Smooth muscle cell (in vitro differentiated cells): ENCODE measurements around the gene PIWIL1. TPM values are rescaled to one million over a fixed set of nuclear protein-coding genes. Genes with fewer than 3 reads are reported as not detected.

Experiments used
- DNase-seq: peaks from one replicate; lab custom pipeline; 2025; ENCODE audit not compliant: unreplicated experiment; lab: John Stamatoyannopoulos, UW
- H2AFZ ChIP-seq: fragments of 200-600 bp; sonication (generic); 2 replicates; pipeline ENCODE4 v1.6.0; 2016; ENCODE audit warnings: antibody characterized with exemption, low read depth, mild to moderate bottlenecking
- H3F3A ChIP-seq: fragments of 200-600 bp; sonication (generic); 2 replicates; pipeline ENCODE4 v1.6.0; 2017; ENCODE audit warnings: antibody characterized with exemption, low read depth
- H3K27ac ChIP-seq: fragments of 200-600 bp; sonication (generic); 2 replicates; pipeline ENCODE4 v1.5.1; 2016; ENCODE audit warnings: low read depth, mild to moderate bottlenecking
- H3K27me3 ChIP-seq: fragments of 200-600 bp; sonication (generic); 2 replicates; pipeline ENCODE4 v1.6.1; 2016; ENCODE audit warnings: low read depth, mild to moderate bottlenecking
- H3K36me3 ChIP-seq: fragments of 200-600 bp; sonication (generic); 2 replicates; pipeline ENCODE4 v1.5.1; 2016; ENCODE audit warnings: low read depth
- H3K4me1 ChIP-seq: fragments of 200-600 bp; sonication (generic); 2 replicates; pipeline ENCODE4 v1.5.1; 2016; ENCODE audit warnings: low read depth
- H3K4me2 ChIP-seq: fragments of 200-600 bp; sonication (generic); 2 replicates; pipeline ENCODE4 v1.6.0; 2016; ENCODE audit warnings: mild to moderate bottlenecking
- H3K4me3 ChIP-seq: fragments of 200-600 bp; sonication (generic); 2 replicates; pipeline ENCODE4 v1.5.1; 2016; ENCODE audit warnings: mild to moderate bottlenecking
- H3K79me2 ChIP-seq: fragments of 200-600 bp; sonication (generic); 2 replicates; pipeline ENCODE4 v1.6.0; 2016; ENCODE audit warnings: low read depth, mild to moderate bottlenecking
- H3K9ac ChIP-seq: fragments of 200-600 bp; sonication (generic); 2 replicates; pipeline ENCODE4 v1.6.0; 2016; ENCODE audit warnings: low read depth
- H3K9me3 ChIP-seq: fragments of 200-600 bp; sonication (generic); replicated peaks from 2 replicates; pipeline ENCODE4 v1.5.1; 2016; ENCODE audit warnings: low read depth
- H4K20me1 ChIP-seq: fragments of 200-600 bp; sonication (generic); 2 replicates; pipeline ENCODE4 v1.6.0; 2016; ENCODE audit warnings: low read depth
- WGBS: methylation state at CpG from one replicate; pipeline ENCODE4 v1.1.7; 2016; ENCODE audit warnings: low lambda C conversion rate; 5-methylcytosine and 5-hydroxymethylcytosine counted together
- polyA plus RNA-seq: library from polyadenylated mRNA; unstranded; fragments of >200 nt; fragmentation: Nextera tagmentation; extraction: Ambion mirVana; gene quantifications from 2 replicates; pipeline ENCODE4 v1.2.1, GENCODE V29; 2016
- total RNA-seq: library from RNA; depleted of rRNA; stranded (reverse); fragments of >200 nt; gene quantifications from 2 replicates; pipeline ENCODE4 v1.2.3, GENCODE V29; 2014
- TF ChIP-seq, protein P1 (sequence below): fragments of 200-600 bp; sonication (generic); IDR thresholded peaks from 2 replicates; pipeline ENCODE4 v1.5.1; 2017; ENCODE audit warnings: borderline replicate concordance, mild to moderate bottlenecking, antibody characterized with exemption; ENCODE audit not compliant: insufficient read depth, poor library complexity, severe bottlenecking

Gene PIWIL1
- total and polyA plus RNA-seq, 2 experiments from 2014 or later, result not detected

DNA sequence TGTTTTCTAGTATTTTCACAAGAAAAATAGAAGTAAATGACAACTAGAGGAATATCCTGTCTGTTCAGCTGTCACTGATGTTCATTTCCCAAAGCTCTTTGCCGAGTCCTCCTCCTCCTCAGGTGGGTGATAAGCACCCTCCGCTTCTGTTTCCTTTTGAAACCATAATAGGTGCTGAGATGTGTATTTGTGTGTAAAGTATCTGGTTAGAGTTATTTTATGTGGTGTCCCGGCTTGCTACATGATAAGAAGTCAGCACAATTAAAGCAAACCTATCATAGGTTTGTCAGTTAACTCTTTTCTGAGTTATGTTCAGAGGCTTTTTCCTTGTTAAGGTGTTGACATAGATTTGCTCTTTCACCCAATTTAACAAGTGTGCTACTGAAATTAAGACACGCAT is 82.4 kb downstream of the PIWIL1 start:
- H3K4me3 ChIP-seq, result no peak overlapping the region
- H3K4me1 ChIP-seq, result peaks cover 9% of the 10 kb centered on the region
- no peaks in the 10 kb centered on the region for H3K36me3 ChIP-seq
- no peaks in the 10 kb centered on the region for H3K79me2 ChIP-seq
- H3K4me2 ChIP-seq, result no peak overlapping the region
- H3K9ac ChIP-seq, result no peak overlapping the region
- TF ChIP-seq, protein P1, sequence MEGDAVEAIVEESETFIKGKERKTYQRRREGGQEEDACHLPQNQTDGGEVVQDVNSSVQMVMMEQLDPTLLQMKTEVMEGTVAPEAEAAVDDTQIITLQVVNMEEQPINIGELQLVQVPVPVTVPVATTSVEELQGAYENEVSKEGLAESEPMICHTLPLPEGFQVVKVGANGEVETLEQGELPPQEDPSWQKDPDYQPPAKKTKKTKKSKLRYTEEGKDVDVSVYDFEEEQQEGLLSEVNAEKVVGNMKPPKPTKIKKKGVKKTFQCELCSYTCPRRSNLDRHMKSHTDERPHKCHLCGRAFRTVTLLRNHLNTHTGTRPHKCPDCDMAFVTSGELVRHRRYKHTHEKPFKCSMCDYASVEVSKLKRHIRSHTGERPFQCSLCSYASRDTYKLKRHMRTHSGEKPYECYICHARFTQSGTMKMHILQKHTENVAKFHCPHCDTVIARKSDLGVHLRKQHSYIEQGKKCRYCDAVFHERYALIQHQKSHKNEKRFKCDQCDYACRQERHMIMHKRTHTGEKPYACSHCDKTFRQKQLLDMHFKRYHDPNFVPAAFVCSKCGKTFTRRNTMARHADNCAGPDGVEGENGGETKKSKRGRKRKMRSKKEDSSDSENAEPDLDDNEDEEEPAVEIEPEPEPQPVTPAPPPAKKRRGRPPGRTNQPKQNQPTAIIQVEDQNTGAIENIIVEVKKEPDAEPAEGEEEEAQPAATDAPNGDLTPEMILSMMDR, result no peak
- DNase-seq, result no peak
- H2AFZ ChIP-seq, result no peak overlapping the region
- peaks cover 13% of the 10 kb centered on the region for H3K27me3 ChIP-seq
- WGBS, result 81% methylated on average over 4 of the region's 4 CpGs
- H3K27ac ChIP-seq, result no peak overlapping the region
- no peaks in the 10 kb centered on the region for H4K20me1 ChIP-seq
- H3F3A ChIP-seq, result no peaks in the 10 kb centered on the region
- H3K9me3 ChIP-seq, result no peaks in the 10 kb centered on the region

DNA sequence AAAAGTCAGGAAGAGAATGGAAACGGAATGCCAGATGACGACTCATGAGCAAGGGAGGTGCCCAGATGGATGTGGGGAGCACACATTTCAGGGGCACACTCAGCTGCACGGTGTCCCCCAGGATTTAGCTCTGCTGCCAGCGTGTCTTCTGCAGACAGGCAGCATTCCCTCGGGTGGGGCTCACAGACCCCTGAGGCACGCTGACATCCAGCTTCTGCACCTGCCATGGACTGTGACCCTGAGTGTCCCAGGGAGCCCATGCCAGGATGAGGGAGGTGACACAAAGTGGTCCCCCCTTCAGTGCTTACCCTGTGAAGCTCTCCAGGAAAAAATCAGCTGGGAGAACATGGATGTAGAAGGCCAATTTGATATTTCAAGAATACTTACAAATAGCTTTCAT is 84.2 kb downstream of the PIWIL1 start:
- Histone ChIP-seq H3F3A (no peaks in the 10 kb centered on the region), H3K4me1 (peaks cover 9% of the 10 kb centered on the region), H3K9me3 (no peaks in the 10 kb centered on the region), H3K9ac (no peak overlapping the region), H3K79me2 (no peaks in the 10 kb centered on the region), H3K27ac (no peak overlapping the region), H3K27me3 (peaks cover 6% of the 10 kb centered on the region), H3K36me3 (no peaks in the 10 kb centered on the region), H4K20me1 (no peaks in the 10 kb centered on the region), H2AFZ (no peak overlapping the region), H3K4me3 (no peak overlapping the region), H3K4me2 (no peak overlapping the region)
- no peak for DNase-seq
- 85% methylated on average over 6 of the region's 6 CpGs for WGBS
- TF ChIP-seq, protein P1, result no peak

Other genes starting within 250 kb of the PIWIL1 start
- gene FZD10, start 175.4 kb upstream of the PIWIL1 start, total RNA-seq, result 1.6 and 1.7 TPM in 2 replicates
- 1.3 and 1.9 TPM in 2 replicates for gene FZD10, start 175.4 kb upstream of the PIWIL1 start, polyA plus RNA-seq